Activated T-cell treated with anti-CD3 and anti-CD28 coated beads, Interleukin-2, amount 50 U/mL, for 72 hours (primary cell): ENCODE measurements around the gene ASCL4. TPM values are rescaled to one million over a fixed set of nuclear protein-coding genes. Genes with fewer than 3 reads are reported as not detected.
A peak's percentile ranks its signal among the peaks of the same experiment; 100 is the strongest.
"Not testable (repeated sequence)": the region's sequence is repeated elsewhere in the genome, so short reads cannot be mapped to it uniquely, and the experiment has no call there.

Source experiments
- ATAC-seq, 2 donors: fragments of 150-1000 bp; cut with Tn5 transposase; replicated peaks in 1 of 2; 2 replicates each; pipeline ENCODE4 v1.10.0; 2021; ENCODE audit warnings: moderate library complexity in 2 of 2, mild to moderate bottlenecking in 1 of 2
- DNase-seq, 2 donors: peaks; one replicate each; pipeline ENCODE4 v3.0.0; 2021 to 2022; ENCODE audit warnings: mixed read lengths in 1 of 2
- H3K27ac Mint-ChIP-seq: one replicate; pipeline ENCODE4 v1.8.0; 2022; ENCODE audit warnings: mild to moderate bottlenecking, moderate library complexity, mixed read lengths
- H3K27me3 Mint-ChIP-seq: one replicate; pipeline ENCODE4 v1.8.0; 2022; ENCODE audit warnings: low read depth, mixed read lengths
- H3K36me3 Mint-ChIP-seq, 2 donors: one replicate each; pipeline ENCODE4 v1.8.0; 2022; ENCODE audit warnings: mixed read lengths in 2 of 2, mild to moderate bottlenecking in 1 of 2; ENCODE audit not compliant: insufficient read depth in 2 of 2
- H3K4me1 Mint-ChIP-seq: one replicate; pipeline ENCODE4 v1.8.0; 2022; ENCODE audit warnings: low read depth, mixed read lengths
- H3K4me3 Mint-ChIP-seq, 2 donors: one replicate each; pipeline ENCODE4 v1.8.0; 2022; ENCODE audit warnings: mild to moderate bottlenecking in 2 of 2, mixed read lengths in 2 of 2, moderate library complexity in 2 of 2
- H3K9me3 Mint-ChIP-seq, 2 donors: one replicate each; pipeline ENCODE4 v1.8.0; 2022; ENCODE audit warnings: mixed read lengths in 2 of 2
- total RNA-seq, 2 donors: library from RNA; stranded (reverse); gene quantifications; one replicate each; pipeline ENCODE4 v1.2.3, GENCODE V29; 2022

The ASCL4 gene, protein sequence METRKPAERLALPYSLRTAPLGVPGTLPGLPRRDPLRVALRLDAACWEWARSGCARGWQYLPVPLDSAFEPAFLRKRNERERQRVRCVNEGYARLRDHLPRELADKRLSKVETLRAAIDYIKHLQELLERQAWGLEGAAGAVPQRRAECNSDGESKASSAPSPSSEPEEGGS
- total RNA-seq = not detected

DNA sequence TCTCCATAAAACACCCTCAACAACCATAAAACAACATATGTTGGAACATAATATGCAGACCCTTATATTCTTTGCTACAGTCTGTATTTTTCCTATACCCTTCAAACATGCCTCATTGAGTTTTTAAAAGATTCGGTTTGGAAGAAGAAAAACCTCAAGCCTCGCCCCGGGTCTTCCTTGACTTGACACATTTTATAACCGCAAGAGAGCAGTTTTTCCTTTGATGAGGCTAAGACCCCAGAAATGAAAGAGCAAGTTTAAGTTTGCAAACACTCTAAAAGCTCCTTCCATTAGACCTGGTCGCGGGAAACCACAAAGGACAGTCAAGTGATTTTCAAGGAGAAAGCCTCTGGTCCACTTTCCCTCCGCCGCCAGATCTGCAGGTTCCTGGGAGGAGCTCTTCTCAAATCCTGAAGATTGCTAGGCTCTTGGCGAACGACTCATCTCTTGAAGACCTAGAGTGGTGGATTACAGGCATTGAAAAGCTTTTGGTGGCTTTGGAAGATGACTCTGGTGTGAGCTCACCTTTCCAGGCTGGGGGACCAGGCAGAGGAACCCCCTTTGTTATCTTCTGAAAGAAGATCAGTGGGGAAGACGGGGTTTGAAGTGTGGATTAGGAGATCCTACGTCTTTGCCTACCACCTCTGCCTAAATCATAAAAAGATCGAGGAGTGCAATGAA is at the start of gene ASCL4:
TSS of gene ASCL4 (plus strand) at position 356 of the 681 bp plus-strand sequence. CDS start 515 bp downstream, outside the sequence.
- Mint-ChIP-seq H3K4me1 (peaks cover 15% of the 10 kb centered on the region), H3K27me3 (peaks cover 66% of the 10 kb centered on the region), H3K36me3 (no peaks in the 10 kb centered on the region), H3K9me3 (no peaks in the 10 kb centered on the region), H3K4me3 (peak within 1 kb of the TSS; percentile 65 to 68), H3K27ac (no peak within 1 kb of the TSS)
- no peak for DNase-seq
- ATAC-seq = no peak

GRCh38 chr12:107727327-107727726 is 47.2 kb upstream of the ASCL4 start:
- not testable (repeated sequence) for ATAC-seq, H3K4me1 Mint-ChIP-seq, DNase-seq, H3K36me3 Mint-ChIP-seq, H3K27me3 Mint-ChIP-seq, H3K9me3 Mint-ChIP-seq, H3K27ac Mint-ChIP-seq, H3K4me3 Mint-ChIP-seq

DNA sequence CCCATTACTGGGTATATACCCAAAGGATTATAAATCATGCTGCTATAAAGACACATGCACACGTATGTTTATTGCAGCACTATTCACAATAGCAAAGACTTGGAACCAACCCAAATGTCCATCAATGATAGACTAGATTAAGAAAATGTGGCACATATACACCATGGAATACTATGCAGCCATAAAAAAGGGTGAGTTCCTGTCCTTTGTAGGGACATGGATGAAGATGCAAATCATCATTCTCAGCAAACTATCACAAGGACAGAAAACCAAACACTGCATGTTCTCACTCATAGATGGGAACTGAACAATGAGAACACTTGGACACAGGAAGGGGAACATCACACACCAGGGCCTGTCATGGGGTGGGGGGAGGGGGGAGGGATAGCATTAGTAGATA is 46.8 kb upstream of the ASCL4 start:
- not testable (repeated sequence) for ATAC-seq

DNA sequence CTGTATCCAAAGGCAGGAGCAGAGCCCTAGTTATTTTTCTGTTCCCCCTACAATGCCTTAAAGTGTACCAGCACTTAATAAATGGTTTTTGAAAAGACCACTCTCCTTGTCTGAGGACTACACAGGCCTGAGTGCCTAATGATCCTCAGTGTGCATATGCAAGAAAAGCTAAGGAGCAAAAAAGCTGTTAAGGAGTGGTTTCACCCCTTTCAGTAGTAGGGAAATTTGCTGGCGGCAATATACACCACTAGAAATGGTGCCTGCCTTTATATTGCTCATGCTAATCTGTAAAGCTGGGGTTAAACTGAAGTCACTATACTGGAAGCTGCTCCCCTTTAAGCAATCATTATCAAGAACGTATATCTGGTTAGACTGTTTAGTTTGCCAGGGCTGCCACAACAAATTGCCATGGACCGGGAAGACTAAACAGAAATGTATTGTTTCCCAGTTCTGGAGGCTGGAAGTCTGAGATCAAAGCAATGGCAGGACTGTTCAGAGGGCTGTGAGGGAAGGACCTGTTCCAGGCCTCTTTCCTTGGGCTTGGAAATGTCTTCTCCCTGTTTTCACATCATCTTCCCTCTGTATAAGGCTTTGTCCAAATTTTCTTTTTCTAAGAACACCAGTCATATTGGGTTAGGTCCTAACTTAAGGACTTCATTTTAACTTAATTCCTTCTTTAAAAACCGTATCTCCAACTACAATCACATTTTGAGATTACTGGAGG is 43.7 kb upstream of the ASCL4 start:
- H3K4me1 Mint-ChIP-seq = no peaks in the 10 kb centered on the region
- no peak overlapping the region for H3K27ac Mint-ChIP-seq
- H3K9me3 Mint-ChIP-seq = peaks cover 0 to 1% of the 10 kb centered on the region in 2 donors
- H3K27me3 Mint-ChIP-seq = no peaks in the 10 kb centered on the region
- DNase-seq = no peak
- no peak for ATAC-seq
- peaks cover 4 to 8% of the 10 kb centered on the region in 2 donors for H3K36me3 Mint-ChIP-seq
- no peak overlapping the region for H3K4me3 Mint-ChIP-seq

More for the DNA sequence above, 46.8 kb upstream of the ASCL4 start:
- not testable (repeated sequence) for H3K36me3 Mint-ChIP-seq, H3K4me3 Mint-ChIP-seq, H3K4me1 Mint-ChIP-seq, H3K9me3 Mint-ChIP-seq, H3K27me3 Mint-ChIP-seq, DNase-seq, H3K27ac Mint-ChIP-seq

- H3K4me1 Mint-ChIP-seq = no peaks in the 10 kb centered on the region
- peaks cover 0 to 1% of the 10 kb centered on the region in 2 donors for H3K9me3 Mint-ChIP-seq
- H3K36me3 Mint-ChIP-seq = peaks cover 7 to 12% of the 10 kb centered on the region in 2 donors
- no peak for ATAC-seq
- no peak for DNase-seq
- no peak overlapping the region for H3K27ac Mint-ChIP-seq
- no peak overlapping the region for H3K4me3 Mint-ChIP-seq
- no peaks in the 10 kb centered on the region for H3K27me3 Mint-ChIP-seq
These were observed 43.1 kb upstream of the ASCL4 start for GRCh38 chr12:107731366-107731765.

DNA sequence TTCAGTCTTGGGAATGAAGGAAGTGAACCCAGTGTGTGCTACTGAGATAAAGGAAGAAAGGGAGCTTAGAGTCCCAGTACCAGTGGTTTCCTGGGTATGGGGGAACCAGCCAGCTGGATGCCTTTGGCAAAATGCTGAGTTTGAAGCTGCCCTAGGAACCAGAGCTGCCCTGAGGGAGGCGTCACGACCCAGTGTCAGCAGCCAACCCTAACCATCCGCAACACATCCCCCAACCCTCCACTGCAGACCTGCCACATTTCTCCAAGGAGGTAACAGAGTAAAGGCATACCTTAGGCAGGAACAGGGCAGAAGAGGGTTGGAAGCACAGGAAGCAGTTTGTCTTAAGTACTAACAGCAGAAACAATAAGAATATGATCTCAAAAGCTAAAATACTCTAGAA is 42.1 kb upstream of the ASCL4 start:
- Mint-ChIP-seq H3K36me3 (peaks cover 6 to 19% of the 10 kb centered on the region in 2 donors), H3K27ac (no peak overlapping the region), H3K4me1 (no peaks in the 10 kb centered on the region), H3K9me3 (peaks cover 0 to 1% of the 10 kb centered on the region in 2 donors), H3K4me3 (no peak overlapping the region), H3K27me3 (no peaks in the 10 kb centered on the region)
- ATAC-seq (no peak), DNase-seq (no peak)

DNA sequence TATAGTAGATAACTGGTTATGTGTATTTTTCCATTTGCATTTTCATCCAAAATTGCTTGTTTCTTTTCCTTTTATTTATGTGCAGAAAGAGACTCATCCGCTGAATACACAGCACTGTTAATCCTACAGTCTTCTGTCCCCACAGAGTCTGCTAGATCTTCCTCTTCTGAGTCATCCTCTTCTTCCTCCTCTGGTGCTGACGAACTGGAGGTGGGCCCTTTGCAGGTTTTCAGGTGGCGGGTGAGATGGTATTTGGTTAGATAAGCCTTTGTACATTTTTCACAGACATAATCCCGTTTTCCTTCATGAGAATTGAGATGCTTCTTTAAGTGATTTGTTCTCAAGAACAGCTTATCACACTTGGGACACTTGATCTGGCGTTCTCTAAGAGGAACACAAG is 40.4 kb upstream of the ASCL4 start:
- H3K4me3 Mint-ChIP-seq = no peak overlapping the region
- H3K9me3 Mint-ChIP-seq = no peaks in the 10 kb centered on the region
- H3K27ac Mint-ChIP-seq = peak overlapping the region; percentile 22
- peaks cover 12 to 31% of the 10 kb centered on the region in 2 donors for H3K36me3 Mint-ChIP-seq
- ATAC-seq (no peak), DNase-seq (no peak)
- H3K4me1 Mint-ChIP-seq = no peaks in the 10 kb centered on the region
- no peaks in the 10 kb centered on the region for H3K27me3 Mint-ChIP-seq

- Mint-ChIP-seq H3K27me3 (no peaks in the 10 kb centered on the region), H3K36me3 (peaks cover 14 to 40% of the 10 kb centered on the region in 2 donors), H3K4me1 (no peaks in the 10 kb centered on the region)
These were observed 38.7 kb upstream of the ASCL4 start for GRCh38 chr12:107735763-107736162.

DNA sequence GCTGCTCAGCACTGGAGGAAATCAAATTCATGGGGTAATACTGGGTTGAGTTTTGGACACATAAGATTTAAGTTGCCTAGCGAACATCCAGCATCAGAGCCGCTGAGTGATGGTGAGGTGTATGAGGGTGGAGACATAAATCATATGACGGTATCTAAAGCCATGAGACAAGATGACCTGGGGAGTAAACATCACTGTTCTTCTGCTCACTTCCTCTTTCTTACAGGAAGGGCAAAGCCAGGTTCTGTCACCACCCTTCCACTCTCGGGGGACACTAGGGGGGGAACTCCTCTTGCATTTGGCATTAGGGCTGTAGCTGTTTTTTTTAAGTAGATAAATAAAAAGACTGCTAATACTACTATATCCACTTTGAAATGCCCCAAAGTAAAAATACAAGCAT is 37.6 kb upstream of the ASCL4 start:
- Mint-ChIP-seq H3K4me1 (no peaks in the 10 kb centered on the region), H3K27me3 (no peaks in the 10 kb centered on the region), H3K4me3 (no peak overlapping the region), H3K27ac (no peak overlapping the region), H3K36me3 (peaks cover 16 to 46% of the 10 kb centered on the region in 2 donors), H3K9me3 (no peaks in the 10 kb centered on the region)
- ATAC-seq (no peak), DNase-seq (no peak)

More at GRCh38 chr12:107735763-107736162, 38.7 kb upstream of the ASCL4 start:
- no peak for ATAC-seq
- Mint-ChIP-seq H3K4me3 (no peak overlapping the region), H3K27ac (no peak overlapping the region), H3K9me3 (no peaks in the 10 kb centered on the region)
- no peak for DNase-seq

- no peak overlapping the region for H3K27ac Mint-ChIP-seq
These were observed 26.0 kb upstream of the ASCL4 start for GRCh38 chr12:107748472-107748871.

GRCh38 chr12:107749083-107749482 is 25.4 kb upstream of the ASCL4 start:
- H3K36me3 Mint-ChIP-seq = peaks cover 8 to 18% of the 10 kb centered on the region in 2 donors
- no peak overlapping the region for H3K4me3 Mint-ChIP-seq
- DNase-seq = no peak
- H3K27ac Mint-ChIP-seq = no peak overlapping the region
- no peaks in the 10 kb centered on the region for H3K9me3 Mint-ChIP-seq
- H3K4me1 Mint-ChIP-seq = no peaks in the 10 kb centered on the region
- peak in 1 of 2 donors; percentile 23 for ATAC-seq
- H3K27me3 Mint-ChIP-seq = no peaks in the 10 kb centered on the region

More at GRCh38 chr12:107748472-107748871, 26.0 kb upstream of the ASCL4 start:
- Mint-ChIP-seq H3K27me3 (no peaks in the 10 kb centered on the region), H3K4me3 (no peak overlapping the region), H3K36me3 (peaks cover 9 to 17% of the 10 kb centered on the region in 2 donors), H3K4me1 (no peaks in the 10 kb centered on the region), H3K9me3 (no peaks in the 10 kb centered on the region)
- no peak for ATAC-seq
- DNase-seq = no peak

DNA sequence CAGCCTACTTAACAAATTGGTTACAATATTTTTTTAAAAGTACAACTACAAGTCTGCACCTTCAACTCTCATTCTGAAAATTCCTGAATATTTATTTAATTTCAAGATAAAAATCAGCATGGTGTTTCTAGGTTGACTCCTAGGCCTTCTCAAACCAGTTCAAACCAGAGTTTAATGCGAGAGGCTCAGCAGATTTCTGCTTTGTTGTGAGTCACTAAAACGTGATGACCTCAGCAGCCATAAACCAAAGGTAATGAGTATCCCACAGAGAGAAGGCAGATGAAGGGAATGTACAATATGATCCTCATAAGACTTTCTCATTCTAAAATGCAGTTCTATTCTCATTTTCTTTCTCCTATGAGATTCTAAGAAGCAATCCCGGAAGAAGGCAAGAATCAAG is 15.1 kb upstream of the ASCL4 start:
- peaks cover 27% of the 10 kb centered on the region for H3K4me1 Mint-ChIP-seq
- ATAC-seq (peak; percentile 17 to 48), DNase-seq (peak; percentile 48 to 54)
- peak overlapping the region; percentile 90 to 97 for H3K4me3 Mint-ChIP-seq
- no peaks in the 10 kb centered on the region for H3K27me3 Mint-ChIP-seq
- peaks cover 2 to 13% of the 10 kb centered on the region in 2 donors for H3K36me3 Mint-ChIP-seq
- H3K27ac Mint-ChIP-seq = peak overlapping the region; percentile 88
- peaks cover 0 to 1% of the 10 kb centered on the region in 2 donors for H3K9me3 Mint-ChIP-seq

DNA sequence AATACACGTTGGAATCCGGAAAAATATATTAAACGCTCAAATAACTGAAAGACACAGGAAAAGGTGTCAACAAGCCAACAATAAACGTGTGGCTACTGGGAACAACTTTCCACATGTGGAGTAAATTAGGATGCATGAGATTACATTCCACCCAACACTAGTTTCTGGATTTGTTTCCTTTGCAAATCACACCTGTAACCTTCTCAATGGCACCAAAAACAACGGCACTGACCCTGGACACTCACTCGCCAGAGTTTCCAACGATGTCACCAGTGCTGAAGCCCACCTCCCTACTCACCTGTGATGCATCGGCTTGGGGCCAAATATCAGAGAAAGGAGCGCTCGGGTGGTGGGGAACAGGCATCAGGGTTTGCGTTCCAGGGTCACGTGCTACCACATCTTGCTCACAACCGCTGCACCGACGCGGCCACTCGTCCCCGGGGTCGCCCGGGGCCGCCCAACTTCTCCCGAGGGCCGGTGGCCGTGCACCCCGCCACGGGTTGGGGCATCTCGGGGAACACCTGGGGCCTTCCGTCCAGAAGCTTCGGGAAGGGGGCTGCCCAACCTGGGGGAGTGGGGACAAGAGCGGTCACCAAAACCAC is 14.2 kb upstream of the ASCL4 start:
- H3K9me3 Mint-ChIP-seq = peaks cover 0 to 1% of the 10 kb centered on the region in 2 donors
- H3K27me3 Mint-ChIP-seq = no peaks in the 10 kb centered on the region
- ATAC-seq = peak; percentile 14 to 21
- peak overlapping the region; percentile 90 to 97 for H3K4me3 Mint-ChIP-seq
- peaks cover 2 to 12% of the 10 kb centered on the region in 2 donors for H3K36me3 Mint-ChIP-seq
- peaks cover 27% of the 10 kb centered on the region for H3K4me1 Mint-ChIP-seq
- peak overlapping the region; percentile 88 for H3K27ac Mint-ChIP-seq
- DNase-seq = peak; percentile 44 to 47
